GM21515 (cell line): ENCODE measurements around the gene LHFPL3.
"Not testable (repeated sequence)": the region's sequence is repeated elsewhere in the genome, so short reads cannot be mapped to it uniquely, and the experiment has no call there.

Experiments used
- ATAC-seq: cut with Tn5 transposase; IDR thresholded peaks from one replicate; pipeline ENCODE4 v1.9.1; 2021; ENCODE audit not compliant: unreplicated experiment

LHFPL3 gene

DNA sequence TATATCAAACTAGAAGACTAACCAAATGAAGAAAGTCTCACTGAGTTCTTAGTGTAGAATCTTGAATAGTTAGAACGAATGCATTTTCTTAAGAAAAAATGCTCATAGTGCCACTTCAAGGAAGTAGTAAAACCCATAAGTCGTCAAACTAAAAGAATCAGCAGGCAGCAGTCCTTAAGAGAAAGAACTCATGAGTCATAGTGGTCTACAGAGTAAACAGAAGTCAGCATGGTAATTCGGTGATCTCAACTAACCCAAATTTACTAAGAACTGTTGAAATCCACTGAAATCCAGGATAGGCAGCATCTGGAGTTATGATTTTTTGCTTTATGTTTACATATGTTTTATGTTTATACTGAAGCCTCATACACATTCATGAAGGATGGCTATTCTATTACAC lies 256.2 kb downstream of the LHFPL3 start:
- ATAC-seq: no peak

DNA sequence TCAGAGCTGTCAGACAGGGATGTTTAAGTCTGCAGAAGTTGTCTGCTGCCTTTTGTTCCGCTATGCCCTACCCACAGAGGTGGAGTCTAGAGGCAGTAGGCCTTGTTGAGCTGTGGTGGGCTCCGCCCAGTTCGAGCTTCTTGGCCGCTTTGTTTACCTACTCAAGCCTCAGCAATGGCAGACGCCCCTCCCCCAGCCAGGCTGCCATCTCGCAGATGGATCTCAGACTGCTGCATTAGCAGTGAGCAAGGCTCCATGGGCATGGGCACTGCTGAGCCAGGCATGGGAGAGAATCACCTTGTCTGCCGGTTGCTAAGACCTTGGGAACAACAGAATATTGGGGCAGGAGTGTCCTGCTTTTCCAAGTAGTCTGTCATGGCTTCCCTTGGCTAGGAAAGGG lies 267.2 kb downstream of the LHFPL3 start:
- ATAC-seq: not testable (repeated sequence)

DNA sequence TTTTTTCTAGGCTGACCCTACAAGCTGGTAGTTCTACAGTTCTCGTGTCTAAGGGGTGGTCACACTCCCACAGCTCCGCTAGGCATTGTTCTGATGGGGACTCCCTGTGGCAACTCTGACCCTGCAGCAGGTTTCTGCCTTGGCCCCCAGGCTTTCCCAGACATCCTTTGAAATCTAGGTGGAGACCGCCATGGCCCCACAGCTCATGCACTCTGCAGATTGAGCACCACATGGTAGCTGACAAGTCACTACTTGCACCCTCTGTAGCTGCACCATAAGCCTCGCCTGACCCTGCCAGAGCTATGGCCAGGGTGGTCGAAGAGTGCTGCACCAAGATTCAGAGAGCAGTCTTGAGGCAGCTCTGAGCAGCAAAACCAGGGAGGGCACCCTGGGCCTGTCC lies 275.6 kb downstream of the LHFPL3 start:
- no peak for ATAC-seq

DNA sequence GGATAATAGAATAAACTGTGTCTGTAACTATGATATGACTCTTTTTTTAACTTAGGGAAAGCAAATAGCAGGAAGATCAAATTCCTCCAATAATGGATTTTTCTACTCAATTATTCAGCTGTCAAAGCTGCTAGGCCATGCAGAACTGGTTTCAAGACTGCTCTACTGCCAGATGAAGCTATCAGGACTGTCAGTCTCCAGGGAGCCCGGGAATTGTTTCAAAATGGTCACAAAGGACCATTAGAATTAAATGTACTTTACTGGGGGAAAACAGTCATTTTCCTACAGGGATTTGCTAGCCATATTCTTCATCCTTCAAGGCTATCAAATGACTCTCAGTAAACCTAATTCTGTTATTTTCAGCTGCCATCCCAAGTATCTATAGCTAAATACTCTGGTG lies 276.3 kb downstream of the LHFPL3 start:
- no peak for ATAC-seq

DNA sequence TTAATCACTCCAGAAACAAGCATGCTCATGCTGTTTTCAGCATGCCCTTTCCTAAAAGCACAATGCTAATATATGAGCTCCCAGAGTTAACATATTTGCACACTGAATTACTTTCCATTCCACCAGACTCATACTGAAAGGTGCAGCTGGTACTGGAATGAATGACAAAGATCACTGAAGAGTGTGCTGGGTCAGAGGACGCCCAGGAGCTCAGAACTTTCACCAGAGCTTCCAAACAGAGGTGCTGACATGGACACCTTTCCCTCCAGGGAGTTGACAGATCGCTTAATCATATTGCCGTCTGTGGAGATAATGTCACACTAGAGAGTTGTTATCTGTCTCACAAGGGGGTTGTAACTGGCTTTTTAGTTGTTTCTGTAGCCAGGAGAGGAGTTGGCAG lies 292.9 kb downstream of the LHFPL3 start:
- no peak for ATAC-seq

DNA sequence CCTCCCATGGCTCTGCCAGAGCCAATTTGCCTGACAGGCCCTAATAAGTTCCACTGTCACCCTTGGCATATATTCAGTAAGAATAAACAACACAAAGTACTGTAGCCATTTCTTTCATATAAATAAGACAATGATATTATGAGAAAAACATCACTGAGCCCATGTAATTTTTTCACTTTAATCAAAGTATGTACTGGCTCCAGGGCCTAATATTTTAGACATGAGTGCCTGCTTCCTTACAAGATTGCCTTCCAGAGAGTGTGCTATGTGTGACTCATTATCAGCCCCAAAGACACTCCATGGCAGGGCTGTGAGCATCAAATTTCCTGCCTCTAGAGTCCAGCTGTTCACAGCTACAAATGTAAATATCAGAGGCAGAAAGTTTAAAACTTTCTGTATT lies 297.6 kb downstream of the LHFPL3 start:
- no peak for ATAC-seq

DNA sequence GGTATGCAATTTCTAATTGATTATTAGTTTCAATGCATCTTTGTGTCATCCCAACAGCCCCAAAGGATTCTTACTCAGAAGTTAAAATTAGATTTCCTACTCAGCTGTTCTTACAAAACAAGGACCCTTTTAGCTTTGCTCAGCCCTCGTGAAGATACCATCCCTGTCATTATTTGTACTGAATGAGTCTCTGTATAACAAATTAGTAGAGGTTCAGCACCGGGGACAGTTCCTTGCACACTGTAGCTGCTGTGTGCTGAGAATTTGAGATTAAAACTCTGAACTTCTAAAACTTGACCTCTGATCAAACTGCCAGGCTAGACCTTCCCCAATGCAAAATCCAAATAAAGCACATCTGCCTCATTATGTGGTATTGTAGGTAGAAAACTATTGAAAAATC lies 299.1 kb downstream of the LHFPL3 start:
- no peak for ATAC-seq

DNA sequence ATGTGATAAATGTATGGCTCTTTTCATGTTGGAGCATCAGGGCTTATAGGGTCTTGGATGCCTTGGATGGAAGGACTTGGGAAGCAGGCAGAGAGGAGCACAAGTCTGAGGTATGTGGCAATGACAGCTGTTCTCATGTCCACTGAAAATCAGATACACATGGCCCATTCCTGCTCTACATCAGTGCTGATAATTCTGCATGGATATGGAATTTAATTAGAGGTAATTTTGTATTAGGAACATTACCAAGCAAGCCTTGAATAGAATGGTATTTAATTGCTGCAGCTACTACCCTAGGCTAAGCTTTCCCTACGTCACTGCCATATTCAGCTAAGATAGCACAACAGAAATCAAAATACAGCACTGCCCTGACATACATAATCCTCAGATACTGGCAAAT lies 299.6 kb downstream of the LHFPL3 start:
- no peak for ATAC-seq

DNA sequence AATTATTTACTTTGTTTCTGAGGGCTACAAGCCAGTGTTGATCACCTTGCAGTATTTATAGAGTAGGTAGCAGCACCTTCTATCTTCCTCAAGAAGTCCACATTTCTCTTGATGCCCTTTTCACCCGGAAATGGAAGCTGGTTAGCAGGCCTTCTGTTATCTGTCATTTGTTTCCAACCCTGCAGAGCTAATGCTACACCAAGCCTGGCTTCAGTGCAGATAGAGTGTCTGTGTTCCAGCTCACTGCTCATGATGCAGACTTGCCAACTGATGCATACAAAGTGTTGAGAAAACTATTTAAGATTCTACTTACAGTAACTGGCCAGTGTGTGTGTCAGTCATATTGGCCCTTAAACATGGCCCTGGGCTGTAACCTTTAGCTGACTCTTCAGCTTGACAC lies 301.0 kb downstream of the LHFPL3 start:
- ATAC-seq: no peak

DNA sequence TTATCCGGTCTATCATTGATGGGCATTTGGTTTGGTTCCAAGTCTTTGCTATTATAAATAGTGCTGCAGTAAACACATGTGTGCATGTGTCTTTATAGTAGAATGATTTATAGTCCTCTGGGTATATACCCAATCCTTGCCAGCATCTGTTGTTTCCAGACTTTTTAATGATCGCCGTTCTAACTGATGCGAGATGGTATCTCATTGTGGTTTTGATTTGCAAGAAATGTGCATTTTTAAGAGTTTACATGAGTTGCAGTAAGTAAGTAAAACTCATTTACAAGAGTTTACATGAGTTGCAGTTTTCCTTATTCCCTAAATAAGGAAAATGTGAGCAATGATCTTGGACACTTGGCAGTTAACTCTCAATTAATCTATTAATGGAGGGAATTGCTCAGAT lies 312.1 kb downstream of the LHFPL3 start:
- ATAC-seq: no peak

DNA sequence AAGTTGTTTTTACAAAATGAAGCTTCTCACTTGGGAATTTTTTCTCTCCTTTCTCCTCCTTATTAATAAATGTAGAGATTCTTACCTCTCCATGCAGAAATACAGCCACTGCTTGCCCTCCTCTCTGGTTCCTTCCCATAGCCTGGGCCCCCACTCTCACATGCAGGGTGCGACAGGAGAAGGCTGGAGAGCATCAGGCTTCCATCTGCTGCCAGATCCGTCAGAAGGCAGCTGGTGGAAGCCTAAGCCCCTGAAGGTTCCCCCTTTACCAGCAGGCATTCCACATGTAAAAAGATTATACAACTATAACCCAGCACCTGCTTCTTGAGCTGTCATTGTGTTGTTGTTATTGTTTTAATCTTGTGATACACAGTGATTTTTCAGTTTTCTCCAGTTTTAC lies 314.2 kb downstream of the LHFPL3 start:
- no peak for ATAC-seq

DNA sequence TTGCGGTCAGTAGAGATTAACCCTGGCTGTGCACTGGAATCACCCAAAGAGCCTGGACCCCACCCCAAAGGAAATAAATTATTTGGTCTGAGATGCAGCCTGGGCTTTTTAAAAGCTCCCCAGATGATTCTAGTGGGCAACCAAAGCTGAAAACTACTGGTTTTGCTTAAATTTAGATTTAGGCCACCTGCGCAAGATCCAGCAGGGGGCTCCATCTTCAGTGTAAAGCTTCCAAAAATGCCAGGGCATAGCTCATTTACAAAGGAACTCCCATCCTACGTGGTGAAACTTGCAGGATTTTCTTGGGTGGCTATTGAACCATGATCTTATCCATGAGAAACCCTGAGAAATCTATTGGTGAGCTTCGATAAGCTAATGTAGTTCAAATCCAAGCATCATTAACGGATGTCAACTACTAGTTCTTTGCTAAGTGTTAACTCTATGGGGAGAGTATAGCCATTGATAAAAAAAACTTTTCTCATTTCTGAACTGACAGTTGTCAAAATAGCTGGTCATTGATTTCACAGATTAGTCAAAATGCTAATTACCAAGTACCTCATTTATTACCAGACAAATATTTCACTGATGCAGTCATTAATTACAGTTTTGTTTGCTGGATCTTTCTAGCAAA lies 315.3 kb downstream of the LHFPL3 start:
- no peak for ATAC-seq

DNA sequence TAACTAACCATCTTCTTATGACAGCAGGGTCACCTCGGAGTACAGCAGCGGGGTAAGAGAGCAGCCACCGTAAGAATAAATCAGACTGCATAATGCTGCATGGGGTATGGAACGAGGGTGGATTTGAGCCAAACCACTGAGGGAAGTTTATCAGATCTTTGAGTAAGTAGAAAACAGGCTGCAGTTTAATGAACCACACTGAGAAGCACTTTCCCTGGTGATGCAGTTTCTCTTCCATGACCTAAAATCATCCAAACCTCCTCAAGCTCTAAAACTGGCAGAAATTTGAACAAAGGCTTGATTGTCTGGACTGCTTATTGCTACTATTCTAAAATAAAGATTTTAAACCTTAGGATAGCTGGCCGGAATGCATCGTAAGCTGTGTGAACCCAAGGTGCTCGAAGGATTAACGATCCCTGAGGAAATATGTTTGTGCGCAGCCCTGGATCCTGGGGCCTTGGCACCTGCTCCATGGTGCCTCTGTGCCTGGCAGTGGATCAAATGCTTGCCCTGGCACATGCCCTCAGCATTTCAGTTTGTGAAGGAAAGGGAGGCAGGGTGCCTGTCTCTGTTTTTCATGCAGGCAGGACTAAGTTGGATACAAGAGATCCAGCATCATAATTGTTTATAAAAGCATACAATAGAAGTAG lies 322.7 kb downstream of the LHFPL3 start:
- no peak for ATAC-seq

DNA sequence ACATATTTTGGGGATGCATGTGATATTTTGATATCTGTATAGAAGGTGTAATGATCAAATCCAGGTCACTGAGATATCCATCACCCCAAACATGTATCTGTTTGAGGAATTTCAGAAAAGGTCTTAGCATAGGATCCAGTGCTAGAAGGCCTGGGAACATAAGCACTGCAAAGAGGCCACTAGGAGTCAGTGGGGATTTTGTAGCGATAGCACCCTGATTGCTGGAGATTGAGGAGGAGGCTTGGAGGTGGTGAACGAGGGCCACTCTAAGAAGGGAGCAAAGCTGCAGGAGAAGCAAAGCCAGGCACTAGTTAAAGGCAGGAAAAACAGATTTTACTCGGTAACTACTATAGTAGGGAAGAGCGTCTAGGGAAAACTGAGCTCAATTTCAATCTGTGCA lies 324.0 kb downstream of the LHFPL3 start:
- ATAC-seq: no peak

DNA sequence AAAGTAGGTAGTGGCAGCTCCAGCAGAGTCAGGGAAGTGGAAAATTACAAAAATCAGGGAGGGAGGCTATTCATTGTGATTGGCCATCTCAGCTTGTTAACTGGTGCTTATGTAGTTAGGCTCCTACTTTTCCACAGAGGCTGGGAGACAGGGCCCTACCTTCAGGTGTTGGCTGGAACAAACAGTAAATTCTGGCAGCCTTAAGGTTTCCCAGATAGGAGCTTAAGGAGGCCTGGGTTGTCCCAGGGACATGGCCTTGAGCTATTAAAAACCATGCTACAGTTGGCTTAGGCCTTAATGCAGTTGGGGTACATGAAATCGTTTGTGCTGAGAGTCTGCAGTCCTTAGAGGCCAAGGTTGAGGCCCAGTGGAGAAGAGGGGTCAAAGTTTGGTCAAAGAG lies 324.5 kb downstream of the LHFPL3 start:
- no peak for ATAC-seq

DNA sequence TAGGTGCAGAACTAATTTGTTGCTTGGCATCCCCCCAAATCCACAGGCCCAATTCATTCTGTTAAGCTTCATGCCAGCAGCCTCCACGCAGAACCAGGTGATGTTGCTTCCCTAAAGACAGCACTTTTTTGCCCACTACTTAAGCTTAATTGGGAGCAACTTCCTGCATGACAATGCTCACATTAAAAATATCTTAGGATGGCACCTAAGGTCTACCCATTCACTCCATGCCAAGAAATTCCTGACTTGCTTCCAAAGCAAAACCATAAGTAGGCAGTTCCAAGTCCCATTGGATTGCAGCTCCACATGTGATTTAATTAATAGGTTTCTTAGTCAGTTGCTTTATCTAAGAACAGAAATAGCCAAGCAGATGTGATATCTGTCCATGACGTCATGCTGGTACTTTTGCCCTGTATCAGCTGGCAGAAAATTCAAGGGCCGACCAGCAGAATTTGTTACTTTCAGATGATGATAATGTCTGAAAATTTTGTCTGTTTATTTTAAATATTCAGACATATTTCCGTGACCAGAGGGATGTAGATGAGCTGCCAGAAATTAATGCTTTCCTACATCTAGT lies 325.5 kb downstream of the LHFPL3 start:
- ATAC-seq: no peak

DNA sequence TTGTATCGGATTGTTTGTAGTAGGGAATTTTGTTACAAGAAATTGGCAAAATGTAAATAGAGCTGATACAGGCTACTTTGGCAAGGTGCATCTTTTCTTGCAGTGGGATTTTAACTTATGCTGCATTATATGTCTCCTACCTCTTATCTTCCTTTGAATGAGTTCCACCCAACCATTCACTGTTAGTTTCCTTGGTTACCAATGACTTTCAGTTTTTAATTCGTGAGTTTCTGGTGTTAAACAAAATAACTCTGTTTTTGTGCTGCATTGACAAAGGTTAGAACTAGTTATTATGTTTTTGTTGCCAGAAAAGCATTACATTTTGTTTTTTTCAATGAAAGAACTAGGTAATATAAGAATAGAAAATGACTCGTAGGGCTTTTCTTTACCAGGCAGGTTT lies 327.2 kb downstream of the LHFPL3 start:
- ATAC-seq: no peak

DNA sequence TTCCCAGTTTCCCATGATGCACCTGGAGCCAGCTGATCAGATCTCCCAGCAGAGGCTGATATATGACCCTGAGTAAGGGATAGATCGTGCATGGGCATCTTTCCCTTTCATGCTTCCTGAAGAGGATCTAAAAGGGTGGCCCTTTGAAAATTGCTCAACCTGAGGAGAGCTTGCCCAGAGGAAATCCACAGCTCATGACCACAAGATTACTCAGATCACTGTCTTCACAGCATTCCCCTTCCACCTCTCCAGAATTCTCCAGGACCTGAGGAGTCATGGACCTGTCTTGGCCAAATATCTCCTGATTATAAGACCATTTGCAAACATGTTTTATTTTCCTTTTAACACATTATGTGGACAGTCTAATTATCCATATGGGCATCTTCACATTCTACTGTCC lies 328.1 kb downstream of the LHFPL3 start:
- ATAC-seq: no peak

DNA sequence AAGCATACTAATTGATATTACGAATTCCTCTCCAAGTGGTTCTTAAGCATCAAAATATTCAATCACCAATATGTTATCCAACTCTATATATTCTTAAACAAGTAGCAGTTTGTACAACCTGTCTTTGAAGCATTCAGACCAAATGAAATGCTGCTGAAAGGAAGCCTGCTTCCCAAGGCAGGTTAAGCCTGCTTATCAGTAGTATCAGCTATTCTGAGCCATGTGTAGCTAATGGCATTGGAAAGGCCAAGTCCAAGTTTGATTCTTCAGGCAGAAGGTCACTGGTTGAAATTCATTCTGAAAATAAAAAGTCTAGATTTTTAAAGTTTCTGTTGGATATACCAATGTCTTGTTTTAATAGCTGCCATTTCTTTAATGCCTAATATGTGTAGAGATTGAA lies 328.7 kb downstream of the LHFPL3 start:
- no peak for ATAC-seq

DNA sequence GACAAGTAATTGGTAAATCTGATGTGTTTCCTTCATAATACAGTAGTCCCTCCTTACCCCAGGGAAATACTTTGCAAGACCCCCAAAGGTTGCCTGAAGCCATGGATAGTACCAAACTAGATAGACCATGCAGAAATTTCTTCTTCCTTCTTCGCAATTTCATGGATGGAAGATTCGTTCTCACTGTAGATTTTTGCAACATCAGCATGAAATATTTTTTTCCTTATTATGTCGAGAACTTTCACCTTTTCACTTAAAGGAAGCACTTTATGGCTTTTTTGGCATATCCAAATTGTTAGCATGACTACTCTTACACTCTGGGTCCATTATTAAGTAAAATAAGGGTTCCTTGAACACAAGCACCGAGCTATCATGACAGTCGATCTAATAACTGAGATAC lies 333.2 kb downstream of the LHFPL3 start:
- ATAC-seq: no peak

DNA sequence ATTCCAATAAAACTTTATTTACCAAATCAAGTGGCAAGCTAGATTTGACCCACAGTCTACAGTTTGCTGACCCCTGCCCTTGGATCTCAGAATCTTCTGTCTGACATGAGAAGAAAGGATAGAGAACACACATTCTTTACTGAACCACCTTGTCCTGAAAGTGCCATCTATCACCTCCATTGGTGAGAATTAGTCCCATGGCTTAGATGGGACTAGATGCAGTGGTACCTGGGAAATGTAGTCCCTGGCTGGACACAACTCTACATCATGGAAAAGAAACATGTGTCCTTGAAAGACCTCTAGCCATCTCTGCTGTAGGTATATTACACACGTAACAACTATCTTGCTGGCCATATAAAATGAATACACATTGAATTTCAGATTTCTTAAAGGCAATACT lies 336.2 kb downstream of the LHFPL3 start:
- ATAC-seq: no peak

DNA sequence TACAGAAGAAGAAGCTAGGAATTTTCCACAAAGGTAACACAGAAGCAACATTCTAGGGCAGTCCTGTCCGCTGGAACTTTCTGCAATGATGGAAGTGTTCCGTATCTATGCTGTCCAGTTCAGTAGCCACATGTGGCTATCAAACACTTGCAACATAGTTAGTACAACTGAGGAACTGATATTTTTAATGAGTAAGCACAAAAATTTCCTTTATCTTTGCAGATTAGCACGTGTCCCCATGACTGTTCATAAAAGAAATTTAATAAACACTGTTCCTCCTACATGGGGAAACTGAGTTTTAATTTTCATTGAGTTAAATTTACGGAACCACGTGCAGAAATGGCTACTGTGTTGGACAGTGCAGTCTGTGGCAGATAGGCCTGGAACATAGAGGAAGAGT lies 349.2 kb downstream of the LHFPL3 start:
- ATAC-seq: no peak

DNA sequence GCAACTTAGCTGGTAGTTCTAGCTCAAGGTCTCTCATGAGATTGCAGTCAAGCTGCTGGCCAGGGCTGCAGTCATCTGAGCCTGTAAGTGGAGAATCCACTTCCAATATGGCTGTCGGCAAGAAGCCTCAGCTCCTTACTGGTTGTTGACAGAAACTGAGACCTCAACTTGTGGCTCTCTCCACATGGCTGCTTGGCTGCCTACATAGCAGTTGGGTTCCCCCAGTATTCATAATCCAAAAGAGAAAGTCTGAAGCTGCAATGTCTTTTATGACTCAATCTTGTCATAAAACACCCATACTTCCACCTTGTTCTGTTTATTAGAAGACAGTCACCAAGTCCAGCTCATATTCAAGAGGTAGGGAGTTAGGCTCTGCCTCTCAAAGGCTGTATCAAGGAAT lies 350.7 kb downstream of the LHFPL3 start:
- no peak for ATAC-seq
